ENCODE results near the gene RAD51B.

DNA sequence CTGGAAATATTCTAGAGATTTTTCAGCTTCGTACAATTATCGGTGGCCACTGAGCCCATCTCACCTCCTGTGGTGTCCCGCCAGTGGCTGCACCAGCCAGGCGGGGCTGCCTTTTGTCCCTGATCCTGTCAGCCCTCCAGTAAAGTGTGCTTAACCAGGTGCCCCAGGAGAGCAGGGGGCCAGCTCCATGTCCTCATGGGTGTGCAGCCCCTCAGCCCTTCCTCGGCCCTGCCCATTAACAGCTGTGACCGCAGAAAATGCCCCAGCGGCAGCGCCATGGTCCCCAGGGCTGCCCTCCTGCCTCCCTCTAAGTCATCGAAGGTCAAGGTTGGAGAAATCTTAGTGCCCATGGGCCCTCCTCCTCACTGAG is 784.8 kb downstream of the RAD51B start:
- TF ChIP-seq, protein P1, sequence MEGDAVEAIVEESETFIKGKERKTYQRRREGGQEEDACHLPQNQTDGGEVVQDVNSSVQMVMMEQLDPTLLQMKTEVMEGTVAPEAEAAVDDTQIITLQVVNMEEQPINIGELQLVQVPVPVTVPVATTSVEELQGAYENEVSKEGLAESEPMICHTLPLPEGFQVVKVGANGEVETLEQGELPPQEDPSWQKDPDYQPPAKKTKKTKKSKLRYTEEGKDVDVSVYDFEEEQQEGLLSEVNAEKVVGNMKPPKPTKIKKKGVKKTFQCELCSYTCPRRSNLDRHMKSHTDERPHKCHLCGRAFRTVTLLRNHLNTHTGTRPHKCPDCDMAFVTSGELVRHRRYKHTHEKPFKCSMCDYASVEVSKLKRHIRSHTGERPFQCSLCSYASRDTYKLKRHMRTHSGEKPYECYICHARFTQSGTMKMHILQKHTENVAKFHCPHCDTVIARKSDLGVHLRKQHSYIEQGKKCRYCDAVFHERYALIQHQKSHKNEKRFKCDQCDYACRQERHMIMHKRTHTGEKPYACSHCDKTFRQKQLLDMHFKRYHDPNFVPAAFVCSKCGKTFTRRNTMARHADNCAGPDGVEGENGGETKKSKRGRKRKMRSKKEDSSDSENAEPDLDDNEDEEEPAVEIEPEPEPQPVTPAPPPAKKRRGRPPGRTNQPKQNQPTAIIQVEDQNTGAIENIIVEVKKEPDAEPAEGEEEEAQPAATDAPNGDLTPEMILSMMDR (conservative IDR thresholded peaks at IDR 0.05; ENCODE audit: low read depth, low read length), result no peak
- TF ChIP-seq EZH2 (IDR thresholded peaks at IDR 0.05; ENCODE audit: borderline replicate concordance, low read depth, low read length, poor library complexity, severe bottlenecking), result no peak

Measured in A673 (cell line).